GM12801 (cell line): ENCODE measurements around the gene SLC25A26.

Experiments used
- TF ChIP-seq, protein P1 (sequence below): IDR thresholded peaks from one replicate; pipeline ENCODE4 v1.5.1; 2011; ENCODE audit warnings: control low read depth; ENCODE audit not compliant: insufficient read length; ENCODE audit errors: extremely low read depth

The SLC25A26 gene

DNA sequence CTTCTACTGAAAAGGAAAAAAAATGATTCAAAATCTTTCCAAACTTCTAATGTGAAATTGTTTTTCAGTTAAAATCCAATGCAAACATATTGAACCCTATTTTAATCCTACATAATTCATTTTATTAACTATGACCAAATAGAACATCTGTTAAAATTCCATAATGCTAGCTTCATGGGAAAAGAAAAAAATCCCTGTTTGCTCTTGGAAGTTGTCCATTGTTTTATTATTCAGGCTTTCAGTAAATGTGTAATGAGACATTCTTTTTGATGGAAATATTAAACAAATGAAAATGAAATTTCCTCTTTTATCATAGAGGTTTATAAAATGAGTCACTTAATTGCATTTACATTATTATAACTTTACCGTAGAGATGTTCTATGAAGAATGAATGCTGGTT, 49.5 kb downstream of the SLC25A26 start:
- TF ChIP-seq, protein P1, sequence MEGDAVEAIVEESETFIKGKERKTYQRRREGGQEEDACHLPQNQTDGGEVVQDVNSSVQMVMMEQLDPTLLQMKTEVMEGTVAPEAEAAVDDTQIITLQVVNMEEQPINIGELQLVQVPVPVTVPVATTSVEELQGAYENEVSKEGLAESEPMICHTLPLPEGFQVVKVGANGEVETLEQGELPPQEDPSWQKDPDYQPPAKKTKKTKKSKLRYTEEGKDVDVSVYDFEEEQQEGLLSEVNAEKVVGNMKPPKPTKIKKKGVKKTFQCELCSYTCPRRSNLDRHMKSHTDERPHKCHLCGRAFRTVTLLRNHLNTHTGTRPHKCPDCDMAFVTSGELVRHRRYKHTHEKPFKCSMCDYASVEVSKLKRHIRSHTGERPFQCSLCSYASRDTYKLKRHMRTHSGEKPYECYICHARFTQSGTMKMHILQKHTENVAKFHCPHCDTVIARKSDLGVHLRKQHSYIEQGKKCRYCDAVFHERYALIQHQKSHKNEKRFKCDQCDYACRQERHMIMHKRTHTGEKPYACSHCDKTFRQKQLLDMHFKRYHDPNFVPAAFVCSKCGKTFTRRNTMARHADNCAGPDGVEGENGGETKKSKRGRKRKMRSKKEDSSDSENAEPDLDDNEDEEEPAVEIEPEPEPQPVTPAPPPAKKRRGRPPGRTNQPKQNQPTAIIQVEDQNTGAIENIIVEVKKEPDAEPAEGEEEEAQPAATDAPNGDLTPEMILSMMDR = no peak

DNA sequence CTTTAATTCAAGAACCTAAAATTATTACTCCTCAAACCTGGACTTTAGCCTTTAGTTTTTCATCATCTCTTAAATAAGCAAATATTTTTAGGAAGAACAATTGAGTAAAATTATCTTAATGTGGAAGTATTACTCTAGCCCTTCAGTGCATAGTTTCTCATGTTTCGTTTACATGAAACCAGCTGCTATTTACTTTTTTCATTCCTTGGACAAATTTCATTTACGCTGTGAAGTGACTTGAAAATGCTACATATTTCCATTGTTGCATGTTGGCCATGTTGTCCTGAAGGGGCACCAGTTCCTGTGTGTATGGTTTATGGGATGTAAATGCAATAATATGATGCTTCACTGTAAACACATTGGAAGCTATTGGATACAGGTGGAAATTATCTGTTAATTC, 49.9 kb downstream of the SLC25A26 start:
- TF ChIP-seq, protein P1 = no peak

DNA sequence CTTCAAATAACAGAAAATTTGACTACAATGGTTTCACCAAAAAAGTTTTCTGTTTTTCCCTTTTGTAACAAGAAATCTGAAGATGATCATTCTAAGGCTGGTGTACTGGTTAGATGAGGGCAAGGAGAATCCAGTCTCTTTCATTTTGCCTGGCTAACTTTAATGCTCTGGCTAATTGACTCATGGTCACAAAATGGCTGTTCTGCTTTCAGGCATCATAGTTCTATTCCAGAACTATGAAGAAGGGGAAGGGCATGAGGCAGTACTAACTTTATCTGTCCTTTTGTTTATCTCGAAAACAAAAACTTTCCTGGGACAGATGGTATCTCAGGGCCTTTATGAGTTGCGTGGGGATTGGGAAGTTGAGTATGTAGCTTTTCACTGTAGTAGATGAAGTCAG, 50.4 kb downstream of the SLC25A26 start:
- TF ChIP-seq, protein P1 = no peak

DNA sequence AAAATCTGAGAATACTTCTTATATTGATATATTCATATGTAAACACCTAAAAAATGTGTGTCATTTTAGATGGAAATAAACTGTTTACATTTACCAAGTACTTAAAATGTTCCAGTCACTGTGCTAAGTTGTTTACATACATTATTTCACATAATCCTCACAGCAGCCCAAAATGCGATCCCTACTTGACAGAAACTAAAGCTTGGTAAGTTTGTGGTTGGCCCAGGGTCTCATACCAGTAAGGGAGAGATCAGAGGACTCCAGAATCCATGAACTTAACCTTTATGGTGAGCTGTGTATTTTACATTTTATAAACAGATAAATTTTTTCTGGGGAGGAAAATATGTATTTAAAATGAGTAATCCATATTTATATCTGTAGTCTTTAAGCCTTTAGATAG, 51.2 kb downstream of the SLC25A26 start:
- TF ChIP-seq, protein P1 = no peak

DNA sequence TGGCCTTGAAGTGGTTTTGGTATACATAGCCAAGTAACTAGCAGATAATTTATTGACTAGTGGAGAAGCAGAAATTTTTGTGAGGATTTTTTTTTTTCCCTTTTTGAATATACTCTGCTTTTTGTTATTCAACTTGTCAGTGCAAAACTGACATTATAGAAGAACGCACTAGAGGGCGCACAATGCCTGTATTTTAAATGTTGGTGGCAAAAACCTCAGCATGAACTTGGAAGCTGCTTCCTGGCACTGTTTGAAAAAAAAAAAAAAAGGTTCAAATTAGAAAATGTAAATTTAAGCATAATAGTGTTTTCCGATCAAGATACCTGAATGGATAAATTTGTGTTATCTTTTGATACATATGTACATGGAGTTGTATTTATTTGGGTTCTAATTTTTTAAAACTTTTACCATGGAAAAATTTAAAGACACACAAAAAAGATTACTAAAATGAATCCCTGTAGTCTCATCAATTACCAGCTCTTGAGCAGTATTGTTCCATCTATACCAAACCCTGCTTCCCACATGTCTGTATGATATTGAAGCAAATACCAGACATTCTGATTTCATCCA, 56.0 kb downstream of the SLC25A26 start:
- TF ChIP-seq, protein P1 = no peak

DNA sequence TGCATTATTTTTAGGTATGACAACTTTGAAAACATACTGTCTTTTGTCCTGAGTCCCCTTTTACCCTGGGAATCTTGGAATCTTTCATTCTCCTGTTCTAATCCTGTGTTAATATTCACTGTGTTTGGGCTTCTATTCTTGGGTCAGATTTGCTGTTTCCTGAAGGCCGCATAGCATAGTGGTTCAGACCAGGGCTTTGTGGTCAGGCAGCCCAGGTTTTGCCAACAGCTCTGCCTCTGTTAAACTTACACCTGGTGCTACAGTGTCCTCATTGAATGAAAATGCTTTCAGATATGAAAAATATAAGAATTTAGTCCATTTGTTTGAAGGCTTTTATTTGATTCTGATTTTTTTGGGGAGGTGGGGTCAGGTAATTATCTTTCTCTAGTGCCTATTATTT, 58.4 kb downstream of the SLC25A26 start:
- TF ChIP-seq, protein P1 = no peak

DNA sequence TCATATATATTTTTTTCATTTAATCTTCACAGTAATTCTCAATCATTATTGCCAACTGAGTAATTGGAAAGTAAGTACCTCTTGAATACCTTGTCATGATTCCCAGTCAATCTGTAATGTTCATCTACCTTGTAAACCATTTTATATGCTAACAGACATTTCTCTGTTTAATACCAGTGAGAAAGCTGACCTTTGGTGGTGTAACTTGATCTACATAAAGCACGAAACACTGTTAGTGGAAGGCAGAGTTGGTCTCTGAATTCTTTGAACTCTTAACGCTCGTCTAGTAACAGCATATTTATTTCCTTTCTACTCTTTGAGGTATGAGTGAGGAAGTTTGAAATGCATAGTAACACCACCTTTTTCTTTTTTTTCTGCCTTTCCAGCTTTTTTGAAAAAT, 59.5 kb downstream of the SLC25A26 start:
- TF ChIP-seq, protein P1 = no peak
